Pons (tissue), 1 donor: ENCODE results near the gene CSTPP1.
A peak's percentile ranks its signal among the peaks of the same experiment; 100 is the strongest.
"Not testable (repeated sequence)": the region's sequence is repeated elsewhere in the genome, so short reads cannot be mapped to it uniquely, and the experiment has no call there.

Experiments
- DNase-seq: peaks from one replicate; pipeline ENCODE4 v3.0.0-alpha.2; 2016; ENCODE audit warnings: low spot score

The CSTPP1 gene

DNA sequence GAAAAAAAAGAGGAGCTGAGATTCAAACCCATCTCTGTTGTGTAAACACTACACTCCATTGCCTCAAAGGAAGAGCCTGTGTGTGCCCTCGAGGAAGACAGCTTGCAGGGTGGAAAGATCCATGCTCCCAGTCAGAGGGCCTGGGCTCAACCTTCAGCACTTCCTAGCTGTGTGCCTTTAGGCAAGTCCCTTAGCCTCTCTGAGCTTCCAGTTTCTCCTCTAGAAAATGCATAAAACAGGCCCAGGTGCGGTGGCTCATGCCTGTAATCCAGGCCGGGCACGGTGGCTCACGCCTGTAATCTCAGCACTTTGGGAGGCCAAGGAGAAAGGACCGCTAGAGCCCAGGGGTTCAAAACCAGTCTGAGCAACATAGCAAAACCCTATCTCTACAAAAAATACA, 244.7 kb downstream of the CSTPP1 start:
- DNase-seq = no peak

DNA sequence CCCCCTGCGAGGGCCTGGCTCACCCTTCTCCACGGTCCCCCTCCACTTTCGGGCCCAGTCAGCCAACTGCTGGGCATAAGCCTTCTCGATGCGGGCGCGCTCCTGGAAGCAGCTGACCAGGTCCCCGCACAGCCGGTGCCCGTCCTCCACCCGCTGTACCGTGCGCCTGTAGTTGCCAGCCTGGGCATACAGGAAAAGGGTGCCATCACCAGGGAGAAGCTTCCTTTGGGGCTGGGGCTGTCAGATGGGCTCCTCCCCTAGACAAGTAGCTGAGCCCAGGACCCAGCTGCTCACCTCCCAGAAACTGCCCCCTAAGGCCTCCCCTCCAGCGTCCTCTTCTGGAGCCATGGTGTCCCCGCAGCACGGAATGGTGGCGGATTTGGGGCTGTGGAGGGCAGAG, 245.8 kb downstream of the CSTPP1 start:
- DNase-seq = no peak

DNA sequence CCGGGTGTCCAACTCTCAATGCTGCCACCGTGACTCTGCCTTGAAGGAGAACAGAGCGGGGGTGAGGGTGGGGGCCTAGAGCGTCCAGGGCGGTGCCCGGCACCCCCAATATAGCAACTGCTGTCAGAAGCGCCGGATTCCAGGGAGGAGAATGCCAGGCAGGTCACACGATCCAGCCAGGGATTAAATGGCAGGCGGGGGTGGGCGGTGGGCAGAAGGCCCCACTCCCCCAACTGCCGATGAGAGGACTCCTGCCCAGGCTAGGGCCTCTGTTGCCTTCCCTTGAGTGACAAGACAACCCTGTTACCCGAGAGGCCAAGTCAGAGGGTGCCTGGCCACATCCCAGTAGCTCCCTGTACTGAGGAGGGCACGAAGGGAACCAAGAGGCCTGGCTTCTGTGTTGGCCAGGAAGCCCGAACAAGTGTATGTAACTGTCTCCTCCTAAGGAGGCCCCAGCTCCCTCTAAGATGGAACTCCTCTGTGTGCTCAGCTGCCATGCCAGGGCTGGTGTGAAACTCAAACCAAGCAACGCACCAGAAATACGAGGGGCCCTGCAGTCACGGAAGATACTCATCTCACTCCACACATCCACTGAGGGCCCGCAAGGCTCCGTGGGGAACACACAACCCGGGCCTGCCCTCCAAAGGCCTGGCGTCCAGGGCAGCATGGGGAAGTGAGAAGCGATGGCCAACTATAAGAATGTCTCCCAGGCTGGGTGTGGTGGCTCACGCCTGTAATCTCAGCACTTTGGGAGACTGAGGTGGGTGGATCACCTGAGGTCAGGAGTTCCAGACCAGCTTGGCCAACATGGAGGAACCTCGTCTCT, 246.7 kb downstream of the CSTPP1 start:
- no peak for DNase-seq

DNA sequence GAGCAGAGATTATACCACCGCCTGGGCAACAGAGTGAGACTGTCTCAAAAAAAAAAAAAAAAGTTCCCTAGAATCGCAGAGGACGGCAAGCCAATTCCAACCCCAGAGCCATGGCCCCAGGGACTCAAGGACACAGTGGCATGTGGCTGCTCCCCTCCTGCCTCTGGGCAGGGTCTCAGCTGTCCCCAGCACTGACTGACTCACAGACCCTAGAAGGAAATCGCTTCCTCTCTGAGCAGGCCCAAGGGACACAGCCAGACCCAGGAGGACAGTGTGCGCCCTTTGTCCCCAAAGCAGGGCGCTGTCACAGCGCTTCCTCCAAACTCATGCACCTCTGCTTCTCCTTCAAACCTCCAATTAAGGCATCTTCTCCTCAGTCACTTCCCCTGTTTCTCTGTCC, 247.4 kb downstream of the CSTPP1 start:
- DNase-seq = no peak

DNA sequence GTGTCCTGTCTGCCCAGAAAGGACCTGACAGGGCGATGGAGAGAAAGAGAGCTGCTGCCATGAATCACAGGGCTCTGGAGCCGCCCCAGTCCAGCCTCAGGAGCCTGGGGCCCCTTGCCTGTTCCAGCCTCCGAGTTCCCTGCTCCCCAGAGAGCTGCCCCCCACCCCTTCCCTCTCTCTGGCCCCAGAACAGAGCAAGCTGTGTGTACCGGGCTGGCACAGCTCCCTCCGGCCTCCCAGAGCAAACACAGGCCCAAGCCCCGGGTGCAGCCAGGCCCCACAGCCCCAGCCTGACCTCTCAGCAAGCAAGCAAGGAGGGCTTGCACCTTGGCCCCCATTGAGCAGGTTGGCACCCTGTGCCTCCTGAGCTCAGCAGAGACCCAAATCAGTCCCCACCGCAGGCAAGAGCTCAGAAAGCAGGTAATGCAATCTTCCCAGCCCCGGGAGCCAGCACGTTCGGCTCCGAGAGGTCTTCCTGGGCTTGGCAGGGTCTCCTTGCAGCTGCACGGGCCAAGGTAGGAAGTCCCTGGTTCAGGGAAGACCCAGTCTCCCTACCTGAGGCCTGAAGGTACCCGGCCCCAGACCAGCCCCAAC, 248.2 kb downstream of the CSTPP1 start:
- peak; percentile 90 for DNase-seq

DNA sequence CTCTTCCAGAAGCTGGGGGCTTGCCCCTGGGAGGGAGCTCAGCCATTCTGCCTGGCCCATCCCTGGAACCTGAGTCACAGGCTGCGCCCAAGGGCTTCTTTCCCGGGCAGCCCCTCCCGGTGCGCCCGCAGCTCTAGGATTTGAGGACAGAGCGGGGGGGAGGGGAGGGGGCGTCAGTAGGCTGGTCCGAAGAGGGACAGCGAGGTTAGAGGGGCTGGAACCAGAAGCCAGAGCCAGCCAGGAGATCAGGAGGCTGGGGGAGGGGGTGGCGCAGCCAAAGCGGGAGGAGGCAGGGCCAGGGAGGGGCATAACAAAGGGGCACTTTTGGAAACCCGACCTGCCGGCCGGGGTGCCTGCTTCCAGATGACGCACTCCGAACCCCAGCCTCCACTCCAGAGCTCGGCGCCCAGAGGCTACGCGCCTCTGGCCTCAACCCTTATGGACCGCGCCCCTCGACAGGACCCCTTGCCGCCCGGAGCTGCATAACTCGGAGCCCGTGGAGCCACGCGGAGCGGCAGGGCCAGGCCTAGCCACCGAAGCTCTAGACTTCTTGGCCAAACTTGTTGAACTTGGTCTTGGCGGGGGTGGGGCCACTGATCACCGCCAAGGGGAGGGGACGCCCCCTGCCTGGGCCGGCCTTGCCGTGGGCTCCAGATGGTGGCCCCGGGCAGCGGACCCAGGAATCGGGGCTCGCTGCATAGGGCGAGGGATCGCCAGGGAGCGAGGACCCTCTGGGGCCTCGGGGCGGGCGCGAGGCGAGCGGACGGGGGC, 248.9 kb downstream of the CSTPP1 start:
- no peak for DNase-seq

- no peak for DNase-seq
Measured at GRCh38 chr11:47186076-47186699, 249.6 kb downstream of the CSTPP1 start, which contains the start of gene PACSIN3. Gene PACSIN3 (minus strand): TSS chr11:47186434. CDS start chr11:47182727, 3,707 bp downstream.

DNA sequence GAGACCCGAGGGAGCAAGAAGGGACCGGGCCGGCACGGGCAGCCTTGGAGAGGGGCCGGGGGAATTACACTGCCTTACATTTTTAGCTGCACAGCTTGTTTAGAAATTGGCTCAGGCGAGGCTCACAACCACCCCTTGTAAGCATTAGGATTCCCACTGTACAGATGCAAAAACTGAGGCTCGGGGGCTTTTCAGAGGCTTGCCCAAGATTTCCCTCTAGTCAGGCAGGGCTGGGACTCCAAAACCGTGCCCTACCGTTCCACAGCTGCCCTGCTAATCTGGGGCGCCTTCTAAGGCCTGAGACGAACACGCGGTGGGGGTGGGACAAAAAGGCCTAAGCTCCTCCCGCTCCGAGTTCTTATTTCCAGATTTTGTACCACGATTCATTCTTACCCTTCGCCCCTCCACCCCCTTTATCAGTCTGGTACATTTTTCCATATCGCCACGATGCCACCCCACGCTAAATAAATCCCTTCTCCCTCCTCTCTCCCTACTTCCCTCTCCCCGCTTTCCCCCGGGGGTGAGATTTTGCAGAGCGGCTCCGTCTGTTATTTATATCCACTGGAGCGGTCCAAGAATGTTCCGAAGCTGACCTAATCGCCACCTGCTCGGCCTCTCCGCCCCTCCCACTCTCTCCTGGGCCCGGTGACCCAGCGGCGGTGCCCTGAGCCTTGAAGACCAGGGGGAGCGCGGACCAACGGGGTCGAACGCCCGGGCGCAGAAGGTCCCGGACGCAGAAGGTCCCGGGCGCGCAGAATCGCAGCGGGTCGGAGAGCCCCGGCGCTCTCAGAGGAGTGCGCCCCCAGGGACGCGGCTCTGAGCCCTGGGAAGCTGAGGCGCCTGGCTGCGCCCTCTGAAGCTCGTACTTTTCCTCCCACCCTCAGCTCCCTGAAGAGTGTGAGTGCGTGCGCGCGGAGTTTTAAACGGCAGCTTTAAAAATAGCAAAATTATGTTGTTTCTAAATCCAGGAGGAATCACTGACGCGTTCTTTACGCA, 250.4 kb downstream of the CSTPP1 start:
- DNase-seq = no peak

DNA sequence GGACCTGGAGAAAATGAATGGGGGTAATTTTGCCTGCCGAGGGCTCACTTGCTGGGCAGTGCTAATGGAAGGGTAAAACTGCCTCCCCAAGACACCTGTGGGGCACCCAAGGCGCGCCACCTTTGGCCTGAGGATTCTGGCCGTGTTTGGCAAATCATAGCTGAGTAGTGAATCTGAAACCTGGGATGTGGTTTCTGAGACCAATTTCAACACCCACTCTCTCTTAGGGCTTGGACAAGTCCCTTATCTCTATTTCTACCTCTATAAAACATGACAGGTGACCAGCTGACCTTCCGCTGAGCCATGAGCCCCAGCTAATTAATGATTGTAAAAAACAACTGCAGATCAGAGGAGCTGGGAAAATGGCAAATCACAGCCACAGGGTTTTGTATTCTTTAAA, 251.2 kb downstream of the CSTPP1 start:
- DNase-seq = no peak

DNA sequence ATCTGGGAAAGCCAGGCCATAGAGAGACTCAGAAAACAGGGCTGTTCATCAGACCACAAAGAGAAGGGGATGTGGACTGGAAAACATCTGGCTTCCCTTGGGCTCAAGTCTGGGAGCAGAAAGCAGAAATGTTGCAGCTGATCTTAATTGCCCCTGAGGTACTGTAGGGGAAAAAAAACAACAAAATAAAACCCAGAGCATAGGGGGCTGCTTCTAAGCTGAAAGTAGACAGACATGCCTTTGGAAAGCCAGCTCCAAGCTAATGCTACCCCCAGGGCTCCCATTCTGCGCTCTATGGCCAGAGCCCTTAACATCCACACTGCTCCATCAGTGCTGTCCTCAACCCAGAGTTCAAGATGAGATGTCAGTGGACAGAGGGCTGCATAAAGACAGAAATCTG, 251.7 kb downstream of the CSTPP1 start:
- no peak for DNase-seq

DNA sequence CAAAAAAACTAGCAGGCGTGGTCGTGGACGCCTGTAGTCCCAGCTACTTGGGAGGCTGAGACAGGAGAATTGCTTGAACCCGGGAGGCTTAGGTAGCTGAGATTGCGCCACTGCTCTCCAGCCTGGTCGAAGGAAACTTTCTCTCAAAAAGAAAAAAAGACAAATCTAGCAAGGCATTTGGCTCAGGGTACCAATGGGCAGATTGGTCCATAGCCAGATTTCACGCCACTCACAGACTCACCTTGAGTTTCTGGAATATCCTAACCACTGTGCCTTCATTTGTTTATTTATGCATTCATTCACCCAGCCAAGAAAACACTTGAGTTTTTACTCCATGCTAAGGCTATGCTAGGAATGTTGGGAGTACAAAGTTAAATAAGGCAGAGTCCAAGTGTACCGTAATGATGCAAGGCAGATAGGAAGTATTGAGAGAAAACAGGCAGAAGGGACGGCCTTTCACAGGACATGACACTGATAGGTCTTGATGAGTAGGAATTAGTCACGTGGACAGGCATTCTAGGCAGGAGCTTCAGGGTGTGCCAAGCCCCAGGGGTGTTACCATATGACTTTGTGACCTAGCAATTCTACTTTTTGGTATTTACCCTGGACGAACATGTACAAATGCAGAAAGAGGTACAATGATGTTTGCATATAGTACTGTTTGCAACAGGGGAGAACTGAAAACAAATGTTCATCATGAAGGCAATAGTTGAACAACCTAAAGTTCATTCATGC, 252.7 kb downstream of the CSTPP1 start:
- no peak for DNase-seq

DNA sequence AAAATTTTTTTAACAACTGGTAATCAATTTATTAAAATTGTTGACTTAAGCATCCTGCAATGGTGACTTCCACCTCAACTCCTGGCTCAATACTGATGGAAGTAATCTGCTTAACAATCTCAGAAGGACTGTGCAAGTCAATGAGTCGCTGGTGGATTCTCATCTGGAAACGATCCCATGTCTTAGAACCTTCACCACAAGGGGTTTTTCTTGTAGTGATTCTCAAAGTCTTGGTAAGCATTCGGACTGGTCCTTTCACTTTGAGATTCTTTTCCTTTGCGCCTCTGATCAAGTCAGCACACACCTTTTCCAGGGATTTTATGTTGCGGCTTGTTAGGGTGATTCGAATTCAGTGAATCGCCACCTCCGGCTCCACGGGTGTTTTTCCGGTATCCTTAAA, 254.6 kb downstream of the CSTPP1 start:
- not testable (repeated sequence) for DNase-seq

GRCh38 chr11:47192111-47192510, 255.6 kb downstream of the CSTPP1 start:
- no peak for DNase-seq

DNA sequence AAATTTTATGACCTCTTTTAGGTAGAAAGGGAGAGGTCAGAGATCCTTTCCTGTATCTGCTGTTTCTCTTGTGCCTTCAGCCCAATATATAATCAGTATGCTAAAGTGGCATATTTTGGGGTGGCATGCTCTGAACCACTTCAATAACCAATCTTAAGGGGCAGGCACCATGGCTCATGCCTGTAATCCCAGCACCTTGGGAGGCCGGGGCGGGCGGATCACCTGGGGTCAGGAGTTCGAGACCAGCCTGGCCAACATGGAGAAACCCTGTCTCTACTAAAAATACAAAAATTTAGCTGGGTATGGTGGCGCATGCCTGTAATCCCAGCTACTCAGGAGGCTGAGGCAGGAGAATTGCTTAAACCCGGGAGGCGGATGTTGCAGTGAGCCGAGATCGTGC, 261.6 kb downstream of the CSTPP1 start:
- DNase-seq = not testable (repeated sequence)

GRCh38 chr11:47201015-47201414, 264.5 kb downstream of the CSTPP1 start:
- DNase-seq = no peak

DNA sequence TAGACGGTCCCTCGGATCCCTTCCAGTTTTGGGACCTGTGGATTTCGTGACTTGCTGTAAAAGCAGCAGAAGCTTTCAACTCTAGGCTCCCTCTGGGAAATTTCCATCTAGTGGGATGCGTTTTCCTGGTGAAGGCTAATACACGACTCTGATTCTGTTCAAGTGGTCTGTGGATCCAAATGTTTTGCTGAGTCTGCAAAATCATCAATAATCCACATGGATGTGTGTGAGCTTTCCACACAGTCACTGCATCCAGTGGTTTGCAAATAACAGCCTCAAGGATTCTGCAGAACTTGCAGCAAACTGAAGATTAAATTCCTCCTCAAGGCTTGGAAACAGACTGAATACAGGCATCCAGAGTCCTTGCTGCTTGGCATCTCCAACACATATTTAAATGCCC, 266.0 kb downstream of the CSTPP1 start:
- no peak for DNase-seq

DNA sequence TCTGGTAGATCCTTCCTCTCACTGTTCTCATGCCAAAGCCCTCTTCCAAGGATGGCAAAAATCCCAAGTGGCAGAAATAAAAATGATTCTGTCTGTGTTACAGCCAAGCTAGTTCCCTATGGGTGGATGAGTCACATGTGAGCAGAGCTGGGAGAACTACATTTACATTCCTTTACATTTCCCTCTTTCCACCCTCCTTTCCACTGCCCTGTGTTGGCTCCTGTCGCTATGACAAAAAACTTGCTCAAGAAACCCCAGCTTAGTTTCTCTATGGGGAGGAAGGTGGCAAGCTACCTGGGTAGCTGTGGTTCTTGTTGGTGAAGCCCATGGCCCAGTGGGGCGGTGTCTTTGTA, 268.1 kb downstream of the CSTPP1 start:
- DNase-seq = no peak

- not testable (repeated sequence) for DNase-seq
Measured at GRCh38 chr11:47206577-47206976, 270.0 kb downstream of the CSTPP1 start.

DNA sequence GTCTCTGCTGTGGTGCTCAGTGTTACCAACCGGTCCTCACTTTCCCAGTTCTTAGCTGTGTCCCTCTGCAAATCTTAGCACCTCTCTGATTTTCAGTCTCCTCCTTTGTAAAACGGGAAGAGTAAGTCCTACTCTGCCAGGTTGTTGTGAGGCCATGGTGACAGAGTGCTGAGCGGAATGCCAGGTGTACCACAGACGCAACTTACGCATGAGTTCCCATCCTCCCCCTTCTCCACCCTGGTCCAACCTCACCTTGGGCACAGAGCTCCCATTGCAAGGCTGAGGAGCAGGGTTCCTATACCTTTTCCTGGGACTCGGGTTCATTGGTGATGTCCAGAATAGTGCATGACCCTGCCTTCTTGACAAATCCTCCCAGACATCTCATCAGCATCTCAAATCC, 270.9 kb downstream of the CSTPP1 start:
- no peak for DNase-seq

GRCh38 chr11:47208008-47208552, 271.5 kb downstream of the CSTPP1 start:
- DNase-seq = not testable (repeated sequence)
